NCI-H446 treated with DMSO at 0.1 percent for 48 hours (cell line): ENCODE data around the gene PTPN4.
"Not testable (repeated sequence)": the region's sequence is repeated elsewhere in the genome, so short reads cannot be mapped to it uniquely, and the experiment has no call there.

ENCODE experiments used
- DNase-seq: peaks from one replicate; lab custom pipeline; 2025; lab: John Stamatoyannopoulos, UW

PTPN4 gene

DNA sequence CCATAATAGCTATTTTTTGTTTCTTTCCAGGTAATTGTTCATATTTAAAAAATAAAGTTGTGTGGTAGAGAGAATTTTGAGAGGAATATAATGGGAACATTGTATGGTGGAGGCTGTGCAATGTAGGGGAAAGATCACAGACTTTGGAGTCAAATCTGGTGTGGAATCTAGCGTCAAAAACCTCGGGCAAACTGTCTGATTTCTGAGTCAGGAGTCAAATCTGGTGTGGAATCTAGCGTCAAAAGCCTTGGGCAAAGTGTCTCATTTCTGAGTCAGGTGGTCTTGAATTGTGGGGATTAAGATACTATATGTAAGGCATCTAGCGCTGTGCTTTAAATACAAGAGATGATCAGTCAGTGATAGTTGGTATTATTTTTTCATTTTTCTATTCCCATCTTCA, 5.1 kb downstream of the PTPN4 start:
- no peak for DNase-seq

DNA sequence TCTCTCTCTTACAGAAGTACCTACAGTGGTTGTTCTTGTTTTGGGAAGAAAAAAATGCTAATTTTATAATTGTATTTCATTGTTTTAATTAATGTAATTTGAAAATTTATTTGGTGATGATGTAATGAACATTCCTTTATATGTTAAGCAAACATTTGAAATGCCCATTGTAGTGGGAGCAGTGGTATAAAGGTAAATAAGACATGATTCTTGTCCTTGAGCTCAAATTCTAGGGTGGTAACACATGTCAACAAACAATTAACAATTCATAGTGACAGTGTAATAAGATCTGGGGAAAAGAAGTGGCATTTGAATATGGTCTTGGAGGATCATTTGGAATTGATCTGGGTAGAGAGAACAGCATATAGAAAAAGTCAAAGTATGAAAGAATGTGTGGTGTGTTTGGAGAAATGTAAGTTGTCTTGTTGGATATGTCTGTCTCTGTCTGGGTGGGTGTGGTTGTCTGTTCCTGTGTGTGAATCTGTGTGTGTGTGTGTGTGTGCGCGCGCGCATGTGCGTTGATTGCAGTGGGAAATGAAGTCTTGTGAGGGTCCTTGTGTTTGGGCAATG, 5.8 kb downstream of the PTPN4 start:
- DNase-seq: no peak

DNA sequence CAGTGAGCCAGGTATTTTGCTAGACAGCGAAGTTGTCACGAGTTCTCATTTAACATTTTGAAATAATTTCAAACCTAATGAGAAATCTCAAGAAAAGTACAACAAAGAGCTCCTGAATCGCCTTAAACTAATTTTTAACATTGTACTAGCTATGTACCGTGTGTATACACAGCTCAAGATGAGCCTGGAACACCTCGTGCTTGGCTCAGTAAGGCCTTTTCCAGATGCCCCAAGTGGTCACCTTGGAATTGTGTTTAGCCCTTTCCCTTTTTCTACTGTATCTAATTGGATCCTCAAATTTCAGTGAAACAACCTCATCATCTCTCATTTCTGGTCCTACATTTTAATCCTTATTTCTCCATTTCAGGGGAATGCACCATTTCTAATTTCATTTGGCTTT, 7.2 kb downstream of the PTPN4 start:
- no peak for DNase-seq

- DNase-seq: no peak
Measured at GRCh38 chr2:119768742-119769141, 9.0 kb downstream of the PTPN4 start.

DNA sequence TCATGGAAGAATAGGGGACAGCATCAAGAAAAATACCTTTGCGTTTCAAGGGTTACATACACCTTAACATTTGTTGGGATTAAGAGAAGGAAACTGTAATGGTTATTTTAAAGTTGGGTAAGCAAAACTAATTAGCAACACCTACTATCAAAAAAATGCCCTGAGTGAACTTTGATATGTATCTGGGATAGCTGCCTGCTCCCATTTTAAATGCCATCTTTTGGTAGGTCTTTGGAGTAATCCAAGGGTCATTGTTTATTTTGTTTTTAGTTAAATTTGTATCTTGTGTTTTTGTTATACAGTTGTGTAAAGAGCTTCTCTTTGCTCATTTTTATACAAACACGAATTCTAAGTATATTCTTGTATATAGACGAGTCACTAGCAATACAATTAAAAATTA, 9.9 kb downstream of the PTPN4 start:
- no peak for DNase-seq

GRCh38 chr2:119771331-119771730, 11.6 kb downstream of the PTPN4 start:
- no peak for DNase-seq

DNA sequence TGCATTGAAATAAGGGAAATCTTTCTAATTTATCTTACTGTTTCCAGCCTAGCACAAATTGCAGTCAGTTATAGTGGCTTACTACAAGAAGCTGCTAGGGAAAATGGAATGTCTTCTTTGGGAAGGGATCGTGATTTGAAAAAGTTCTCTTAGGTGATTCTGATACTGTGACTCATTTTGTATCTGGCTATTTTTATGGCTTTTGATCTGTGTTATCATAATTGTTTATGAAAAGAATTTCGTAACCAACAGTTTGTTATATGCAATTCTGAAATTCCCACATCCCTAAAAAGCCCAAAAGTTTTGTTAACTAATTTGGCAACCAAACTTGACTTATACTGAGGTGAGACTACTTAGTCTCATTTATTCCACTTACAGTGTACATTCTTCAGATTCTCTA, 12.4 kb downstream of the PTPN4 start:
- no peak for DNase-seq

DNA sequence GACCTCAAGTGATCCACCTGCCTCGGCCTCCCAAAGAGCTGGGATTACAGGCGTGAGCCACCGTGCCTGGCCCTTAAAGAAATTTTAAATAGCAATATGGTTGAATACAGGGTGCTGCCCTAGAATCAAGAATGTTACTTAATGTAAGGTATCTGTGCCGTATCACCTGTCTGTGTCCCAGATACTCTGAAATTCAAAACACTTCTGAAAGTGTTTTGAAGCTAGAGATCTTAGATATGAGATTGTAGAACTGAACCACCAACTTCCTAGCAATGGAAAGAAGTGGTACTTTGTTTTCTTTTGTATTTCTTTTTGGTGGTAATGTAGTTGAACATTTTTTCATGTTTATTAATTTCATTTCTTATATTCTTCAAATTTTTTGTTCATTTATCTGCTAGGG, 13.0 kb downstream of the PTPN4 start:
- DNase-seq: no peak

DNA sequence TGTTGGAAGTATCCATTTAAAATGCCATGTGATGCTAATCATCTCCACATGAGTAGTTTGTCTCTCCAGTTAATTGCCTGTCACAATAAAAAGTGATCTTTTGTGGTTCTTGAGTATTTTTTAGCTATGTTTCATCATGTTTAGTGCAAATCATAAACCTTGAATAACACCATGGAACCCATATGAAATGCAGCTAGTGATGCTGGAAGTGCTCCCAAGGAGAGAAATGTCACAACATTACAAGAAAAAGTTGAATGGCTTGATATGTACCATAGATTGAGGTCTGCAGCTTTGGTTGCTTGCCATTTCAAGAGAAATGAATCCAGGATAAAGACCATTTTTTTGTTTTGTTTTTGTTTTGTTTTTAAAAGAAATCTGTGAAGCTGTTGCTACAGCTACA, 14.3 kb downstream of the PTPN4 start:
- no peak for DNase-seq

GRCh38 chr2:119775102-119775501, 15.4 kb downstream of the PTPN4 start:
- no peak for DNase-seq

- DNase-seq: no peak
Measured at GRCh38 chr2:119782308-119783027, 22.7 kb downstream of the PTPN4 start.

DNA sequence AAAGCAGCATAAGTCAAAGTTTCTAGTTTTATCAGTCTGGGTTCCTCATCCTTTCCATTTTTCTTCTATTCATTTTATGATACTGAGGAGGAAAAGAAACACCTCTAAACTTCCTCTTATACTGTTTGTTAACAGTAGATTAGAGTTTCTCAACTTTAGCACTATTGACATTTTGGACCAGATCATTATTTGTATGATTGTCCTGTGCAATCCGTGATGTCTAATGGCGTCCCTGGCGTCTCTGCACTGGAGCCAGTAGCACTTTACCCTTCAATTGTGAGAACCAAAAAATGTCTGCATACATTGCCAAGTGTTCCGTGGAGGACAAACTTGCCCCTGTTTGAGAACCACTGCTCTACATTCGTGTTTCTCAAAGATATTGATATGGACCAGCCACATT, 25.2 kb downstream of the PTPN4 start:
- no peak for DNase-seq

DNA sequence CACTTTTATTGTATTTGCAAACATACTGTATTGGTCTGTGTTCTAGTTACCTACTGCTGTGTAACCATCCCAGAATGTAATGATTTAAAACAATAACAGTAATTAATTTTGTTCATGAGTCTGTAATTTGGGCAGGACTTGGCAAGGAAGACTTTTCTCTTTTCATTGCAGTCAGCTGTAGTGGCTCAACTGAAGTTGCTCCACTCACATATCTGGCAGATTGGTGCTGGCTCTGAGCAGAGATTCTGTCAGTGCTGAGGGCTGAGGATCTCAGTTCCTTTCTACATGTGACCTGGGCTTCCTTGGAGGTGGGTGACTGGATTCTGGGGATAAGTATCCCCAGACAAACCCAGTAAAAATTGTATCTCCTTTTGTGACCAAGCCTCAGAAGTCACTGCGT, 26.6 kb downstream of the PTPN4 start:
- DNase-seq: no peak

DNA sequence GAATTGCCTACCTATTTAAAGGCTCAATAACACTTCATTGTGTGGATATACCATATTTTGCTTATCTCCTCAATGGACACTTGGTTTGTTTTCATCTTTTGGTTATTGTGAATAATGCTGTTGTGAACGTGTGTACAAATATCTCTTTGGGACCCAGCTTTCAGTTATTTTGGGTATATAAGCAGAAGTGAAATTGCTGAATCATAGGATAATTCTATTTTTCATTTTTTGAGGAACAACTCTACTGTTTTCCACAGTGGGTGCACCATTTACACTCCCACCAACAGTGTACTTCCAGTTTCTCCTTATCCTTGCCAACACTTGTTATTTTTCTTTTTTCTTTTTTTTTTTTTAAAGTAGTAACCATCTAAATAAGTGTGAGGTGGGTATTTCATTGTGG, 29.0 kb downstream of the PTPN4 start:
- no peak for DNase-seq

DNA sequence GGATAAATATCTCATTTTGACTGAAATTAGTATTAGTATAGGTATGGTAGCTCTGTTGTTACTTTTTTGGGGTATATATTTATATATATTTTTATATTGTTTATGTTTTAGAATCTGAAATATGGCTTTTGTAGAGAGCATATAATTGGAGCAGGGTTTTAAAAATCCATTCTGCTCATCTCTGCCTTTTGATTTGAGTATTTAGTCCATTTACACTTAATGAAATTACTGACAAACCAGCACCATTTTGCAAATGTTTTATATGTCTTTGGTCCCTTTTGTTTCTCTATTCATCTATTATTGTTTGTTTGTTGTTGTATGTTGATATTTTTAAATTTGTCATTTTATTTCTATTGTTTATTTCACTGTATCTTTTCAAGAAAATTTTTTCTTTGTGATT, 30.7 kb downstream of the PTPN4 start:
- no peak for DNase-seq

- DNase-seq: no peak
Measured at GRCh38 chr2:119792907-119793312, 33.2 kb downstream of the PTPN4 start.

DNA sequence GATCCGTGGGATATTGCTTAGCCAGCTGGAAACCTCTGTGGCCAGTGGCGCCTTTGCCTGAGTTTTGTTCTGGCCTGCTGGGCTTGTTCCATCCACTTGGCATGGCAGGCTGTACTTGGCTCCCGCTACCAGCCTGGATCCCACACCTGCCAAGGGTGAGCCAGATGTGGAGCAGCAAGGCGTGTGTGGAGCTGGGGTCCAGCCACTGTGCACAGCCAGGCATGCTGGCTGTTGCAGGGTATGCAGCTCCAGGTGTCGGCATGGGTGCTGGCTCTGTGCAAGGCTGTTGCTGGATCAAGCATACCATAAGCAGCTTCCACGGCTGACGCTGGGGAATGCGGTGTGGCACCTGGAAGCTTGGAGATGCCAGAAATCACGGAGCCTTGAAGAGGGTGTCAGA, 34.5 kb downstream of the PTPN4 start:
- no peak for DNase-seq

DNA sequence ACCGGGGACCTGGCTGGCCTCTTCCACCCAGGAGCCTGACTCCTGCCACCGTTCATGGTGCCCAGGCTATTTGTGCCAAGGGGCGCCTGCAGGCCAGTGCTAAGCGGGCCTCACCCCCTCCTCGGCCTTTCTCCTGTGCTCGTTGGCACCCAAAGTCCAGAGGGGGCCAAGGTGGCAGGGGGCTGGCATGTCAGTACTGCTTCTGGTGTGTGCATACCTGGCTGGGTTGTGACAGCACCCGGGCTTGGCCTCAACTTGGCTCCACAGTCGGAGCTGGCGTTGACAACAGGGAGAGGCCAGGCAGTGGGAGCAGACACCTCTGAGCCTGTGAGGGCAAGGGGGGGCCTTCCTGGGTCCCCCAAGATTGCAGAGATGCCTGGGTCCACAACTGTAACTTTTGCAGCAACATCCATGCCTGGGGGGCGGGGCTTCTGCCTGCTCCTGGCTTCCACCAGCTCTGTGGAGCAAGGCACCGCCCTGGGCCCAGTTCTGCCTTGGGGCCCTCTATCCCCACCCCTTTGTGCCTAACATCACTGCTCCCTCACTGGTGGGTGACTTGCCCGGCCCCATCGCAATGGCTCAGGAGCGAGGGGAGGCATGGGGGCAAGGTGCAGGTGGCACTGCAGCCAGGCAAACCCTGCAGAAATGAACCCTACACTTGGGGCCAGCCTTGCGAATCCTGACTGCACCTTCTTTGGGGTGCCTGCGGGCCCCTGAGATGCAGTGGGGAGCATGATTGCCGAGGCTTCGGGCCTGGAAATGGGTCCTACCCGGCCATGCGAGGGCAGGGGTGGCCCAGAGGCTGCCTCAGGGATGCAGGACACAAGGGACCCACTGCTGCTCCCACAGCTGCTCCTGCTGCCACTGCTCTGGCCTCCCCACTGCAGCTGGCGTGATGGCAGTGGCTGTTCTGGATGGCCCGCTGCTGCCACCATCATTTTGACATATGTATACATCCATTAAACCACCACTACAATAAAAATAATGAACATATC, 35.9 kb downstream of the PTPN4 start:
- no peak for DNase-seq

DNA sequence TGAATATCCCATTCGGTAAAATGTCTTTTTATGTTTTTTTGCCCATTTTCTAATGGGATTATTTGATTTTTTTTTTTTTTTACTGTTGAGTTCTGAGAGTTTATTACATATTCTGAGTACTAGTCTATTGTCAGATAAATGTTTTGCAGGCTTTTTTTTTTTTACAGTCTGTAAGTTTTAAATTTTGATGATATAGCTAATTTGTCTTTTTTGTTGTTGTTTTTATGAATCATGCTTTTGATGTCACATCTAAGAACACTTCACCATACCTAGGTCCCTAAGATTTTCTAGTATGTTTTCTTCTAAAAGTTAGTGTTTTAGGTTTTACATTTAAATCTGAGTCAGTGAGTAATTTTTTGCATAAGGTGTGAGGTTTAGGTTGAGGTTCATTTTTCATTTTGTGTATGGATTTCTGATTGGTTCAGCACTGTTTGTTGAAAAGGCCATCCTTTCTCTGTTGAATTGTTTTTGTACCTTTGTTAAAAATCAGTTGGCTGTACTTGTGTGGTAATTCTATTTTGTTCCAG, 40.7 kb downstream of the PTPN4 start:
- no peak for DNase-seq

DNA sequence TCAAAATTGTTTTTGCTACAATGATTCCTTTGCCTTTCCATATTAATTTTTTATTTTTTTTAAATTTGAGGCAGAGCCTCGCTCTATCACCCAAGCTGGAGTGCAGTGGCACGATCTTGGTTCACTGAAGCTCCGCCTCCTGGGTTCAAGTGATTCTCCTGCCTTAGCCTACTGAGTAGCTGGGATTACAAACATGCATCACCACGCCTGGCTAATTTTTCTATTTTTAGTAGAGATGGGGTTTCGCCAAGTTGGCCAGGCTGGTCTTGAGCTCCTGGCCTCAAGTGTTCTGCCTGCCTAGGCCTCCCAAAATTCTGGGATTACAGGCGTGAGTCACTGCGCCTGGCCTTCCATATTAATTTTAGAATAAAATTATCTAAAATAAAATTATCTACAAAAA, 41.3 kb downstream of the PTPN4 start:
- DNase-seq: no peak

GRCh38 chr2:119801989-119802388, 42.3 kb downstream of the PTPN4 start:
- DNase-seq: not testable (repeated sequence)

DNA sequence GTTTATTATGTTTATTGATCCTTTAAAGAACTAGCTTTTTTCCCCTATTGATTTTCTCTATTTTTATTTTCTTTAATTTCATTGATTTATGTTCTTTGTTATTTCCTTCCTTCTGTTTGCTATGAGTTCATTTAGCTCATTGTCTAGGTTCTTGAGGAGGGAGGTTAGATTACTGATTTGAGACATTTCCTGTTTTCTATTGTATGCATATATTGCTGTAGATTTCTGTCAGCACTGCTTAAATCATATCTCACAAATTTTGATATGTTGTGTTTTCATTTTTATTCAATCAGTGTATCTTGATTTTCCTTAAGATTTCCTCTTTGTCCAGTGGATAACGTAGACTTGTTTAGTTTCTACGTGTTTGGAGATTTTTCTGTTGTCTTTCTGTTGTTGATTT, 43.4 kb downstream of the PTPN4 start:
- no peak for DNase-seq

DNA sequence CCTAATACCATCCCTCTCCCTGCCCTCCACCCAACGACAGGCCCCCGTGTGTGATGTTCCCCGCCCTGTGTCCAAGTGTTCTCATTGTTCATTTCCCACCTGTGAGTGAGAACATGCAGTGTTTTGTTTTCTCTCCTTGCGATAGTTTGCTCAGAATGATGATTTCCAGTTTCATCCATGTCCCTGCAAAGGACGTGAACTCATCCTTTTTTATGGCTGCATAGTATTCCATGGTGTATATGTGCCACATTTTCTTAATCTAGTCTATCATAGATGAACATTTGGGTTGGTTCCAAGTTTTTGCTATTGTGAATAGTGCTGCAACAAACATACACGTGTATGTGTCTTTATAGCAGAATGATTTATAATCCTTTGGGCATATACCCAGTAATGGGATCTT, 44.7 kb downstream of the PTPN4 start:
- not testable (repeated sequence) for DNase-seq
